GM21576 (cell line): ENCODE data around the gene ITGA3.
A peak's percentile ranks its signal among the peaks of the same experiment; 100 is the strongest.
"Not testable (repeated sequence)": the region's sequence is repeated elsewhere in the genome, so short reads cannot be mapped to it uniquely, and the experiment has no call there.

Experiments used
- ATAC-seq: cut with Tn5 transposase; IDR thresholded peaks from one replicate; pipeline ENCODE4 v1.9.1; 2021; ENCODE audit warnings: mild to moderate bottlenecking, moderate library complexity; ENCODE audit not compliant: unreplicated experiment

Gene ITGA3

GRCh38 chr17:50051082-50051576 is 4.8 kb upstream of the ITGA3 start:
- ATAC-seq = no peak

DNA sequence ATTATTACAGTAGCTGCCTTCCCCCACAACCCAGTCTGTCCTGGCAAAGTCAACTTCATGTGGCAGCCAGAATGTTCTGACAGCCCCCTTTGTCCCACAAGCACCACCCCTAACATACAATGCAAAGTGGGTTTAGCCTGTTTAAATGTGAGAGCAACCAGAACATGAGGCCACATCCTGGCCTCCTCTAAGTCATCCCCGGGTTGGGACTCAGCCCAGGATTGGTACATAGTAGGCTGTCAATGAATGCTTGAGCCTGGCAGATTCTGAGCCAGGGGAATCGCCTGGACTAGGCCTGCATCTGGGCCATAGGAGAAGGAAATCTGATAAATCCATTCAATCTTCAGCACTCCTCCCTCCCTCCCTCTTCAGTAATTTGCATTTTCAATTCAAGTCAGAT is 4.3 kb upstream of the ITGA3 start:
- no peak for ATAC-seq

DNA sequence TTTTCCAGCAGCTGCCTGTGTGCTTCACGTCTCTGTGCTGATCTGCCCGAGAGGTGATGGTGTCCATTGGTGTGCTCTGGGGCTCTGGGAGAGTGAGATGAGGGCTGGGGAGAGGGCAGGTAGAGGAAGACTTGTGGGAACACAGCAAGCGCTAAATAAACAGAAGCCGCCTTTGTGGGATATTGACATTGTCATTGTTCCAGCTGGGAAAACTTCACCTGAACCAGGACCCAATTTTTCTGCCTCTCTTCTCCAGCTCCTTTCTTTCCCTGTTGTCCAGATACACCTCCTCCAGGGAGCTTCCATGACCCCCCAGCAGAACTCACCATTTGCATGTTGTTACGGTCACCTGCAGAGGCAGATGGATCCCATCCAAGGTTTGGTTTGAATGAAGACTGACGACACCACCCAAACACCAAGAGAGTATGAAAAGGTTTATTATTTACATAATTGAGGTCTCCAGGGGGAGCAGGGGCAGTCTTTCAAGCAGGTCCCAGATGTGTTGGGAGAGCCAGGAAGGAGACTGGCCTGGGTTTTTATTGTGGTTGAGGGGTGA is 3.6 kb upstream of the ITGA3 start:
- no peak for ATAC-seq

DNA sequence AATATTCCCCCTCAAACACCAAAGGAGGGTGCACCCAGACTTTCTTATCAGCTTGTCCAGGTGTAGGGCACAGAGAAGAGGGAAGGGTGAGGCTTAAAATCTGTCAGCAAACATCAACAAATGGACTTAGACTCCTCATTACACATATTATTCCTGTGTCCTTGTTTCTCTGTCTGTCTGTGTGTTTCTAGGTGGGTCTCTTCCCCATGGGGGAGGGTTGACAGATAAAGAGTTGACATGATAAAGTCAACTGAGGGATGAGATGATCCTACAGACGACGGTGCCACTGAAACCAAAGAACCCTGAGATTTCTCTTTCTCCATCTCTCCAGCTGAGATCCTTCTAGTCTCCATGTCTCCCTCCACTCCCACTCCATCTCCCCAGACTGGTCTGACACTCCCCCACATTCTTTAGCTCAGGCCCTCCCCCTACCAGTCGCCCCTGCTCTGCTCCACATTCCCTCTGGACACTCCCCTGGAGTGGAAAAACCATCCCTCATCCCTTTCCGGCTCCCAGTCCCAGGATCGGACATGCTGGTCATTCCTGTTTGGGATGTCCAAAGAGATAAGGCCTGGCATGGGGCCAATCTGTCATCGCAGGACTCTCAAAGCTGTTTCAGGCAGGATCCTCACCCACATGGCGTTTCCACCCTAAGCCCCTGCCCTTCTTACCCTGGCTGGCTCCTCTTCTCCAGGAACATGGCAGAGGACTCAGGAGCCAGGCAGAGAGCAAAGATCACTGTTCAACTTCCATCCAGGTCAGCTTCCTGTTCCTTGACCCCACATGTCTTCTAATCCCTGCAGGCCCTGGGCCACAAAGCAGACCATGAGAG is 2.9 kb upstream of the ITGA3 start:
- ATAC-seq = no peak

- ATAC-seq = no peak
Measured at GRCh38 chr17:50053654-50053960, 2.3 kb upstream of the ITGA3 start.

DNA sequence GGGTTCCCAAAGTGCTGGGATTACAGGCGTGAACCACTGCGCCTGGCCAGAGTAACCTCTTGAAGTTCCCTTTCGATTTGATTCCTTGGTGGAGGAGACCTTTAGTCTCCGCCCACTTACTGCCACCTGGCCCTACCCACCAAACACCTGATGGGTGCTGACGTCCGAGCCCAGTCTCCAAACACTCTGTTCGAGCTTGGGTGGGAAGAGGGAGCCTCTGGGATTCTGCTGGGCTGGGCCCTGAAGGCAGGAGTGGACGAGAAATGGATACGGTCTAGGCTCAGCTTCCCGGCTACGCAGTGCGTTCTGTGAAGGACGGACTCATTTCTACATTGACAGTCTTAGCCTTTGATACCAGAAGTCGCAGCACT is 870 bp upstream of the ITGA3 start:
- ATAC-seq = no peak

DNA sequence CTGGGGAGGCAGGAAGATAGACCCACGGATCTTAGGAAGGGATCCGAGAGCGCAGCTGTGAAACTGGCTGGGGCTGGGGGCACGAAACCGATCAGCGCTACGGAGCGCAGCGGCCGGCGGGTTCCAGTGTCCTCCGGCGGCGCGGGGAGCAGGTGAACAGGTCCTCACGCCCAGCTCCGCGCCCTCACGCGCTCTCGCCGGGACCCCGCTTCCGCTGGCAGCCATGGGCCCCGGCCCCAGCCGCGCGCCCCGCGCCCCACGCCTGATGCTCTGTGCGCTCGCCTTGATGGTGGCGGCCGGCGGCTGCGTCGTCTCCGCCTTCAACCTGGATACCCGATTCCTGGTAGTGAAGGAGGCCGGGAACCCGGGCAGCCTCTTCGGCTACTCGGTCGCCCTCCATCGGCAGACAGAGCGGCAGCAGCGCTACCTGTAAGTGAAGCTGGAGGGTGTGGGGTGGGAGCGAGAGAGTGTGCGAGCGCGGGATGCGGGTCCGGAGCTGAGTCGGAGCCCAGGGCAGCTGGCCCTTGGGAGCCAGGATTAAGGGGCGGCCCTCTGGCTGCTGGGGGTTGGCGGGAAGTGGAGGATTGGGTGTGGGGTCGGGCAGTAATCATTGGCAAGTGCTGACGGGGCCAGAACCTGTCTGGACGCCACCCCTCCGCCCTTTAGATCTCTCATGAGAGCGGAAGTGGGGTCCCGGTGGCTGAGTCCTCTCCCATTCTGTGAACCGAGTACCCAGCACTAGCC is 479 bp downstream of the ITGA3 start:
- peak; percentile 49 for ATAC-seq

GRCh38 chr17:50056961-50057330 is 1.0 kb downstream of the ITGA3 start:
- ATAC-seq = no peak

DNA sequence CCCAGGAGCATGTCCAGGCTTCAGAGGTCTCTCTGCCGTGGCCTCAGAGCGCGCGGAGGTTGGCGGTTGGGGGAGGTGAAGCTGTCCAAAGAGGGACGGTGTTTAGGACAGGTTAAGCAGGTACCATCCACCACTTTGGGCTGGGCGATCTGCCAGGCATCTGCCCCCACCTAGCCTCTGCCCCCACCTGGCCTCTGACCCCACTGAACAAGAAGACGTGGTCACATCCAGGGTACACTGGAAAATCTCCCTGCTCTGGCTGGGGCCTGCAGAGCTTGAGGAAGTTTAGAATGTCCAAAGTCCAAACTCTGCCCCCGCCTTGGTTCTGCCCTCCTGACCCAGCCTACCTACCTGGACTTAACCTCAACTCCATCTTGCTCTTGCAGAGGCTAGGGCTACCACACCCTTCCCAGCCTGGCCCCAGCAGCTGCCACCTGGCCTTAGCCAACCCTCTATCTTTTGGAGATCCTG is 1.6 kb downstream of the ITGA3 start:
- no peak for ATAC-seq

- no peak for ATAC-seq
Measured at GRCh38 chr17:50058296-50058953, 2.5 kb downstream of the ITGA3 start.

GRCh38 chr17:50059256-50059655 is 3.3 kb downstream of the ITGA3 start:
- no peak for ATAC-seq

DNA sequence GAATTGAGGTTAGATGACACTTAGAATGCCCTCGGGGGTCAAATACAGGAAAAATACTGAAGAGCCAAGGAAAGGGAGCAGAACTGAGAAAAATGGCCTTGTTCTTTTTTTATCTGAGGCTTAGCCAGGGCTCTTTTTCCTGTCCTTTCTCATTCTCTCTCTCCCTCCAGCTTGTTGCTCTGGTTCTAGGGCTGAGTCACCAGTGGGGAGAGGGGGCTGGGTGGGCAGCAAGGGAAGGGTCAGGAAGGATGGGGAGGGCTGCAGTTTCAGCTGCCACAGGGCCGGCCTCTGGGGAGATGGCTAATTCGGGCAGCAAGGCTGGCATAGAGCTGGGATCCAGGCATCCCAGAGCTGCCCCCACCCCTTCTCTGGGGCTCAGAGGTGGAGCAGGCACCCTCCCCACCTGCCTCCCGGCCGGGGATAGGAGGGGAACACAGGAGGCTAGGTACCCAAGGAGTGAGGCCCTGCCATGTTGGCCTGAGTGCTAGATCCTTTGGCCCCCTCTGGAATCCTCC is 3.9 kb downstream of the ITGA3 start:
- no peak for ATAC-seq

DNA sequence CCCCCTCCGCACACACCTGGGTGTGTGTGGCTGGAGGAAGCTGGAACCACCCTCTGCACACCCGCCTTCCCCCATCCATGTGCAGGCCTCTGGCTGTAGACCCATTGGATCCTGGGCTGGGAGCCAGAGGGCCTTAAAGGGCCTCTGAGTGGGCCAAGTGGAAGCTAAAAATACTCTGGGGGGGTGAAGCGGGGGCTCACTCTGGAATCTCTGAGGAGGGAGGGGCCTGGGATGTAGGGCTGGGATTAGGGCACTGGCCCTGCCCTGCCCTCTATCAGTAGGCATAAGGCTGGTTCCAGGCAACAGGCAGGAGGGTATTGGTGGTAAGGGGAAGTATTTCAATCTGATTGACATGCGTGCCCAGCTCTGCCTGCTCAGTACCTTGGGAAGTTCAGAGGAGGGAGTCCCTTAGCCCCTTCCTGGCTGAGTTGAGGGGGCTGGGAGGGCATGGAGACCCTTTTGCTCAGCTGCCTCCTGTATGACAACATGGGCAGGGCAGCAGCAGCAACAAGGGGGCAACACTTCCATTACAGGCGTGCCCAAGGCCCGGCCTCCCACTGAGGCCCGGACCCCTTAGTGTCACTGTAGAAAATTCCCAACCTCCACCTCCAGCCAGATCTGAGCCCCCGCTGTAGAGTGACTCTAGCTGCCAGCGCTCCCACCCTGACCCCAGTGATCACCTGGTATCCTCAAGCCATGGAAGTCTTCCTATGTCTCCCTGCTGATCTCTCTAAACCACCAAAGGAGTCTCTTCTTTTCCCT is 5.2 kb downstream of the ITGA3 start:
- ATAC-seq = no peak

DNA sequence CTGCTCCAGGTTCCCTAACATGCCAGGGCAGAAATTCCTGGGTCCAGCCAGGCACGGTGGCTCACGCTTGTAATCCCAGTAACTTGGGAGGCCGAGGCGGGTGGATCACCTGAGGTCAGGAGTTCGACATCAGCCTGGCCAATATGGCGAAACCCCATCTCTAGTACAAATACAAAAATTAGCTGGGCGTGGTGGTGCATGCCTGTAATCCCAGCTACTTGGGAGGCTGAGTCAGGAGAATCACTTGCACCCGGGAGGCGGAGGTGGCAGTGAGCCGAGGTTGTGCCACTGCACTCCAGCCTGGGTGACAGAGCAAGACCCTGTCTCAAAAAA is 5.8 kb downstream of the ITGA3 start:
- not testable (repeated sequence) for ATAC-seq

DNA sequence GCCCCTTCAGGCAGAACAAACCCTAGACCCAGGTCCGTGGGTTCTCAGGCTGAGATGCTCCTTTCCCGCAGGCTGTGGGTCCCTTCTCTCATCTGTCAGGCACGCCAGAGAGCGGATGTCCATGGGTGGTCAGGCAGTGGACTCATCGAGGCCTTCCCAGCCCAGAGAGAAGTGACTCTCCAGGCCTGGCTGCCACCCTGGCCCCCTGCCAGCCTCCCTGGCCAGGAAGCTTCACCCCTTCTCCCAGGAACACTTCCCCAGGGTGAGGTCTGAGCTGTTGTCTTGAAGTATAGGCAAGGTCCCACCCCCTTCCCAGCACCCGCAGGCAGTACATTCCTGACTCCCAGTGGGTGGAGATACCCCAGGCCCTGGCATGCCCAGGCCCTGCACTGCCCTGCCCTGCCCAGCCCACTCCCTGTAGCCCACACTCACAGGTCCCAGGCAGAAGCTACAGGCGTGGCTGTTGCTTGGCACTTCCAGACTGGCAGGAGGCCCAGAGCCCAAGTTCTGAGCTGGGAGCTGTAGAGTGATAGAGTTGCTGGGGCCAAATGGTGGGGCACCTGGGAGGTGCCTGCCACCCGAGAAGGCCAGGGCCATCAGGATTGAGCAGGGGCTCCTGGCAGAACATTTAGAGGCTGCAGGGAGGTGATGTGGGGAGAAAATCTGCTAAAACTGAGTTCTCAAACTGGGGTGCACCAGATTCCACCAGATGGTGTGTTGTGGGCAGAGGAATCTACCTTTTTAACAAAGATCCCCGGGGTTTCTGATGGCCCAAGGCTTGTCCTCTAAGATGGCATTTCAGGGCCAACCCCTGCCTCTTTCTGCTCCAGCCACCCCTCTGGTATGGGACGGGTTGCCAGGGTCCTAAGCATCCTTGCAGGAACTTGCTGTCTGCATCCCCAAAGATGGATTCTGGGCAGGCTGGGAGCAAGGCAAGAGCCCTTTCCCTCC is 6.7 kb downstream of the ITGA3 start:
- no peak for ATAC-seq

- no peak for ATAC-seq
Measured at GRCh38 chr17:50063561-50064252, 7.8 kb downstream of the ITGA3 start.

GRCh38 chr17:50064253-50065001 is 8.5 kb downstream of the ITGA3 start:
- no peak for ATAC-seq

DNA sequence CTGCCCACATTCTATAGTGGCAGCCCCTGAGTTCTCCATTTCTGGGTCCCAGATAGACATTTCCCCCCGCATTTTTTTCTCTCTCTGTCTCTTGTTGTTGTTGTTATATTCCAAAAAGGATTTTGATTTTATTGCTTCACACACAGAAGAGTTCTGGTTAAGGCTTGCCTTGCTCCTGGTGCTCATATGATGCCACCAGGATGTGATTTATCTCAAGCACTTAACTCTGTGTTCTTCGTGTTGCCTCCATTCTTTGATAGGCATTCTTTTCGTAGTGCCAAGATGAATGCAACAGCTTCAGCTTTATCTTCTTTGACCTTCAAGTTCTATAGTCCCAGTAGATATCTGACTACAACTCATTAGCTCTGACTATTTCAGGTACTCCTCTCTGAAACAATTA is 9.1 kb downstream of the ITGA3 start:
- no peak for ATAC-seq
